ENCODE data around the gene ZNF267.
"Not testable (repeated sequence)": the region's sequence is repeated elsewhere in the genome, so short reads cannot be mapped to it uniquely, and the experiment has no call there.

The ZNF267 gene

DNA sequence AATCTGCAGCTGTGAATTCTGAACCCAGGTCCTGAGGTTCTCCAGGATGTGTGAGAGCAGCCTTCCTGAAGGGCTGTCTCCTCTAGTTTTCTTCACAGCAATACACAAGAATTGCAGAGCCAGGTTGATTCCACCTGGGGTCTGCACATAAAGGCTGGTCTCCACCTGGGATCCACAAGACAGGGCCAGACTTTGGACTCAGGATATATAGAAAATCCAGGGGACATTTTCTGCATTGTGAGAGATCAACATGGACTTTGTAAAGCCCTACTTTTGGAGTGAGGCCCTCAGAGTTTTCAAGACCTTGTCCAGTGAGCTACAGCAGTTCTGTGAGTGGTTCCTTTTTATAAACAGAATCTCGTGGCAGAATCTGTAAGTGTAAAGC is 6.3 kb downstream of the ZNF267 start:
- no peak for DNase-seq (ENCODE audit: low spot score)

DNA sequence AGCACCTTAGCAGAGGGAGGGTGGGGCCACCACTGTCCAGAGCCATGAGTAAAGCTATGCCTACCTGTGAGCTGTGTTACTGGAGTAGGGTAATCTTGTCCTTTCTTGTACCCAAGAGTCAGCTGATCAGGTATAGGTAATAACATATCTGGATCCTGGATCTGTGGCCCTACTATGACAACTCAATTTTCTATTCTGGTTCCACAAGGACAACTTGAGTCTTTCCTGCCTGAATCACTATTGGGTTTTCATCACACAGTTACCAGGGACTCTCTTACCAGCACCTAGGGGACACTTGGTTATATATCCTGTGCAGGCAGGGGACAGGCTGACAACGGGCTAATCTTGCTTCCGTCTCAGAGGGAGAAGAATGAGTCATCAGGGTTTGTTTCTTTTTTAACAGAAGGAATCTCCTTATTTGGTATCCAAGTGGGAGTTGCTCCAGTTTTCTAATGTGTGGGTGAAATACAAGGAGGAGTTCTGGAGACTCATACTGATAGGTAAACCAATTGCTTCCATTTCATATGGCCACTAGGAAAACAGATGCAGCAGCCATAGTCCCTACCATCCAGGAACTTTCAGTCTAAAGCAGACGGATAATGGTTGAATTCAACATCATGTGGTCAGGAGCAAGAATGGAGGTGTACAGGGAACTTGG is 6.8 kb downstream of the ZNF267 start:
- DNase-seq (ENCODE audit: low spot score): no peak

DNA sequence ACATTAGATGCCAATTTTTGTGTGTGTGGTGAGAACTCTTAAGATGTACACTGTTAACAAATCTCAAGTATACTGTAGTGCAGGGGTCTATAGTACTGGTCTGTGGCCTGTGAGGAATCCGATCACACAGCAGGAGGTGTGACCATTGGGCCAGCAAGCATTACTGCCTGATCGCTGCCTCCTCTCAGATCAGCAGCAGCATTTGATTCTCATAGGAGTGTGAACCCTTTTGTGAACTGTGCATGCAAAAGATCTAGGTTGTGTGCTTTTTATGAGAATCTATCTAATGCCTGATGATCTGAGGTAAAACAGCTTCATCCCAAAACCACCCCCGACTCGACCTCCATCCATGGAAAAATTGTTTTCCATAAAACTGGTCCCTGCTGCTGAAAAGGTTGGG is 12.6 kb downstream of the ZNF267 start:
- DNase-seq (ENCODE audit: low spot score): no peak

DNA sequence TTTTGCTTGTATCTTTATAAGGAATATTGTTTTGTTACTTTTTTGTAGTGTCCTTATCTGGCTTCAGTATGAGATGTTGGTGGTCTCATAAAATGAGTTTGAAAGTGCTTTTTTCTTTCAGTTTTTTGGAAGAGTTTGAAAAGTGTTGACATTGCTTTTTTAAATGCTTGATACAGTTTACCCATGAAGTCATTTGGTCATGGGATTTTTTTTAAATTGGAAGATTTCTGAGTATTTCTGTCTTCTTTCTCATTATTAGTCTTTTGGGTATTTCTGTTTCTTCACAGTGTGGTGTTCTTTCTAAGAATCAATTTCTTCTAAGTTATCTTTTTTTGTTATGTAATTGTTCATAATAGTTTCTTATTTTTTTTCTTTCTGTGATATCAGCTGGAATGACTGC is 15.1 kb downstream of the ZNF267 start:
- DNase-seq (ENCODE audit: low spot score): no peak

DNA sequence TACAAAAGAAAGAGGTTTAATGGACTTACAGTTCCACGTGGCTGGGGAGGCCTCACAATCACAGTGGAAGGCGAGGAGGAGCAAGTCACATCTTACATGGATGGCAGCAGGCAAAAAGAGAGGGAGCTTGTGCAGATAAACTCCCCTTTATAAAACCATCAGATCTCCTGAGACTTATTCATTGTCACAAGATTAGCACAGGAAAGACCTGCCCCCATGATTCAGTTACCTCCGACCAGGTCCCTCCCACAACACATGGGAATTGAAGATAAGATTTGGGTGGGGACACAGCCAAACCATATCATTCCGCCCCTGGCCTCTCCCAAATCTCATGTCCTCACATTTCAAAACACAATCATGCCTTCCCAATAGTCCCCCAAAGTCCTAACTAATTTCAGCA is 18.5 kb downstream of the ZNF267 start:
- DNase-seq (ENCODE audit: low spot score): not testable (repeated sequence)

DNA sequence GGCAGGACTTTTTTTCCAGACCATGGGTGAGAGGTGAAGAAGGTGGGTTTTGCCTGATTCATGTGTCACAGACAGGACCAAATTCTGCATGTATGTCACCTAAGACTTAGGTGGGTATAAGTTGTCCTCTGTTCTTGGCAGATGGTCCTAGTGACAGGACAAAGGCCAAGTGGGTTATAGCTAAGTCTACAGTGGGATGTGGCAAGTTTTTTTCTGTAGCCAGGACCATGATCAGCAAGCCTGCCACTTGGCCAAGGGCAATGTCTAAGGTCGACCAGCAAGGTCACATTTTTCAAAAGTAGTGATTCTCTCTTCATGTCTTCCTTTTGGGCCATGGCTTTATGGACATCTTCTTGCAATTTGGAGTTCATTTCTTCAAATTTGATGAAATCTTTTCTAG is 20.2 kb downstream of the ZNF267 start:
- no peak for DNase-seq (ENCODE audit: low spot score)

DNA sequence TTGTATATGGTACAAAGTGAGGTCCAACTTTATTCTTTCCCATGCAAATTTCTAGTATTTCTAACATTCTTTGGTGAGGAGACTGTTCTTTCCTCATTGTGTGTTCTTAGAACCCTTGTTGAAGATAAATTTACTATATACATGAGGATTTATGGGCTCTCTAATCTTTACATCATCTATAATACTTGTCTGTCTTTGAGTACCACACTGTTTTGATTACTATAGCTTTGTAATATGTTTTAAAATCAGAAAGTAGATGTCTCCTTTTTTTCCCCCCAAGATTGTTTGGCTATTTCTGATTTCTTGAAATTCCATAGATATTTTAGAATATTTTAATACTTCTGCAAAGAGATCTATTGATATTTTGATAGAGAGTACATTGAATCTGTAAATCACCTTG is 23.7 kb downstream of the ZNF267 start:
- DNase-seq (ENCODE audit: low spot score): no peak

DNA sequence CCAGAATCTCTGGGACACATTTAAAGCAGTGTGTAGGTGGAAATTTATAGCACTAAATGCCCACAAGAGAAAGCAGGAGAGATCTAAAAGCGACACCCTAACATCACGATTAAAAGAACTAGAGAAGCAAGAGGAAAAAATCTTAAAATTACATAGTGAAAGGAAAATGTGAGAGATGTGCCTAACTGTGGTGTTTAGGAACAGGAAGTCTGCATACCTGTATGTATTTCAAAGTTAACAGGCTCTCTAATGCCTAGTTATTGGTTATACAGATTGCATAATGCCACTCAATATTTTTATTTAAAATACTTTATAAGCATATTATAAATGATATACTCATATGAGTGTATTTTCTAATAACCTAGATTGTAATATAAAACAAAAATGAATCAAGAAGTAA is 25.9 kb downstream of the ZNF267 start:
- no peak for DNase-seq (ENCODE audit: low spot score)

DNA sequence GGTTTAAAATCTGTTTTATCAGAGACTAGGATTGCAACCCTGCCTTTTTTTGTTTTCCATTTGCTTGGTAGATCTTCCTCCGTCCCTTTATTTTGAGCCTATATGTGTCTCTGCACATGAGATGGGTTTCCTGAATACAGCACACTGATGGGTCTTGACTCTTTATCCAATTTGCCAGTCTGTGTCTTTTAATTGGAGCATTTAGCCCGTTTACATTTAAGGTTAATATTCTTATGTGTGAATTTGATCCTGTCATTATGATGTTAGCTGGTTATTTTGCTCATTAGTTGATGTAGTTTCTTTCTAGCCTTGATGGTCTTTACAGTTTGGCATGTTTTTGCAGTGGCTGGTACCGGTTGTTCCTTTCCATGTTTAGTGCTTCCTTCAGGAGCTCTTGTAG is 31.0 kb downstream of the ZNF267 start:
- DNase-seq (ENCODE audit: low spot score): not testable (repeated sequence)

DNA sequence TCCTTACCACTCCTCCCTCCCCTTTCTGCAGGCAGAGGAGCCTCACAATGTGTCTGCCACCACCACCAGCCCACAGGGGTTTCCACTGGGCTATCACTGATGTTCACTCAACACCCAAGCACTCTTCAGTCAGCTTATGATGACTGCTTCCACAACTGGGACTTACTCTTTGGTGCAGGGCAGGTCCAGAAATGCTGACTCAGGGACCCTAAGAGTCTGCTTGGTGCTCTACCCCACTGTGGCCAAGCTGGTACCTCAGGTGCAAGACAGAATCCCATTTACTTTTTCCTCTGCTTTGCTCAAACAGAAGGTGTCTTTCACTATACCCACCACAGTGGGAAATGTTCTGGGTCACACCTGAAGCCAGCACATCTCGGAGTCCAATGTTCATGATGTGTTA is 40.1 kb downstream of the ZNF267 start:
- no peak for DNase-seq (ENCODE audit: low spot score)

DNA sequence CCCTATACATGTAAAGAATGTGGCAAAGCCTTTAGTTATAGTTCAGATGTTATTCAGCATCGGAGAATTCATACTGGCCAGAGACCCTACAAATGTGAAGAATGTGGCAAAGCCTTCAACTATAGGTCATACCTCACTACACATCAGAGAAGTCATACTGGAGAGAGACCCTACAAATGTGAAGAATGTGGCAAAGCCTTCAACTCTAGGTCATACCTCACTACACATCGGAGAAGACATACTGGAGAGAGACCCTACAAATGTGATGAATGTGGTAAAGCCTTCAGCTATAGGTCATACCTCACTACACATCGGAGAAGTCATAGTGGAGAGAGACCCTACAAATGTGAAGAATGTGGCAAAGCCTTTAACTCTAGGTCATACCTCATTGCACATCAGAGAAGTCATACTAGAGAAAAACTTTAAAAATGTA is 42.5 kb downstream of the ZNF267 start:
- DNase-seq (ENCODE audit: low spot score): no peak

DNA sequence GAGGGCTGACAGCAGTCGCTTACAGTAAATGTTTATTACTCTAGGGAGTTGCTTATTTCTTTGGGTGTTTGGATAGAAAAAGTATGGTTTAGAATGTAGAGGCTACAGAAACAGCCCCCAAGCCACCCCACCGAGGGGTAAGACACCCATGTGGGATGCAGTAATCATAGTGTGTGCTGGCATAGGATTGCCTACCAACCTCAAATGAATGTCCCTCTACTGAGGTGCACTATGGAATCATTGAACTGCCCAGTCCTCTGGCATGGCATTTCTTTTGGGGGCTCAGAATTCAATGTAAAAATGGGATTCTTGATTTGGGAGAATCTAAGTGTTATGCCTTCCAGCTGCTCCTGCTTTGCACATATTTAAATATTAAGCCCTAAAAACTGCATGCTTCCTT is 46.8 kb downstream of the ZNF267 start:
- no peak for DNase-seq (ENCODE audit: low spot score)

DNA sequence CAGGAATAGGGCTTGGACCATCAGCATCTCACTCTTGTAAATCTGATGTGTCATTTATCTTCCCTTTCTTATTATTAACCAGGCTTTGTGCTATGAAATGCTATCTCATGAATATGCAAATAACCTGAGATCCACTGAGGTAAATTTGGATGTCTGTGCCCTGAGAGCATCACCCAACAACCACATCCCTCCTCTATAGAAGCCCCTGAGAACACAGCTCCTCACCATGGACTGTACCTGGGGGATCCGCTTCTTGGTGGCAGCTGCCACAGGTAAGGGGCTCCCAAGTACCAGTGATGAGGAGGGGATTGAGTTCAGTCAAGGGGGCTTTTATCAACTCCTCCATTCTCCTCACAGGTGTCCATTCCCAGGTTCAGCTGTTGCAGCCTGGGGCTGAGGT is 78.2 kb downstream of the ZNF267 start:
- DNase-seq (ENCODE audit: low spot score): not testable (repeated sequence)

DNA sequence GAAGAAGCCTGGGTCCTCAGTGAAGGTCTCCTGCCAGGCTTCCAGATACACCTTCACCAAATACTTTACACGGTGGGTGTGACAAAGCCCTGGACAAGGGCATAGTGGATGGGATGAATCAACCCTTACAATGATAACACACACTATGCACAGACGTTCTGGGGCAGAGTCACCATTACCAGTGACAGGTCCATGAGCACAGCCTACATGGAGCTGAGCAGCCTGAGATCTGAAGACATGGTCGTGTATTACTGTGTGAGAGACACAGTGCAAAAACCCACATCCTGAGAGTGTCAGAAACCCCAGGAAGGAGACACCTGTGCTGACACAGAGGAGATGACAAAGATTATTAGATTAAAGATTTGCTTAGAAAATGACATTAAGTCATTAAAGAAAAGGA is 78.6 kb downstream of the ZNF267 start:
- DNase-seq (ENCODE audit: low spot score): not testable (repeated sequence)

DNA sequence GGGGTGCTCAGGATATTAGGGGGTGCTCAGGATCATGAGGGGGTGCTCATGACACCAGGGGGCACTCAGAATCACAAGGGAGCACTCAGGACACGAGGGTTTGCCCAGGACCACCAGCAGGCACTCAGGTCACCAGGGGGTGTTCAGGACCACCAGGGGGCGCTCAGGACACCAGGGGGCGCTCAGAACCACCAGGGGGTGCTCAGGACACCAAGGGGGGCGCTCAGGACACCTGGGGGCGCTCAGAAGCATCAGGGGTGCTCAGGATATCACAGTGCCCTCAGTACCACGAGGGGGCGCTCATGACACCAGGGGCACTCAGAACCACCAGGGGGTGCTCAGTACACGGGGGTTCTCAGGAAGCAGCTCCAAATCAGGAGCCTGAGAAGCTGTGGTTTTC is 82.6 kb downstream of the ZNF267 start:
- DNase-seq (ENCODE audit: low spot score): not testable (repeated sequence)

DNA sequence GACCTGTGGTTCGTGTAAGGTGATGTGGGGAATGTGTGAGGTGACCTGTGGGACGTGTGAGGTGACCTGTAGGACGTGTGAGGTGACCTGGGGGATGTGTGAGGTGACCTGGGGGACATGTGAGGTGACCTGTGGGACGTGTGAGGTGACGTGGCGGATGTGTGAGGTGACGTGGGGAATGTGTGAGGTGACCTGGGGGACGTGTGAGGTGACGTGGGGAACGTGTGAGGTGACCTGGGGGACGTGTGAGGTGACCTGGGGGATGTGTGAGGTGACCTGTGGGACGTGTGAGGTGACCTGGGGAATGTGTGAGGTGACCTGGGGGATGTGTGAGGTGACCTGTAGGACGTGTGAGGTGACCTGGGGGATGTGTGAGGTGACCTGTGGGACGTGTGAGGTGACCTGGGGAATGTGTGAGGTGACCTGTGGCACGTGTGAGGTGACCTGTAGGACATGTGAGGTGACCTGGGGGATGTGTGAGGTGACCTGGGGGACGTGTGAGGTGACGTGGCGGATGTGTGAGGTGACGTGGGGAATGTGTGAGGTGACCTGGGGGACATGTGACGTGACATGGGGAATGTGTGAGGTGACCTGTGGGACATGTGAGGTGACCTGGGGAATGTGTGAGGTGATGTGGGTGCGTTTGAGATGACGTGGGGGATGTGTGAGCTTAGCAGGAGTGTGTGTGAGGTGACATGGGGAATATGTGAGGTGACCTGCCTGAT is 86.7 kb downstream of the ZNF267 start:
- not testable (repeated sequence) for DNase-seq (ENCODE audit: low spot score)

Data from Ammon's horn (tissue), 1 donor.